ENCODE data around the gene TNPO2.

The TNPO2 gene

GRCh38 chr19:12669270-12670158 lies 54.2 kb downstream of the TNPO2 start (continued):
- TF ChIP-seq TSHZ1 (tag by site-specific recombination; IDR thresholded peaks at IDR 0.05; ENCODE audit: borderline replicate concordance) (peak; percentile 50; the same call in 1 of the 2 replicates), ZSCAN5A (tag by site-specific recombination; IDR thresholded peaks at IDR 0.05) (peak; percentile 80; the same call in 1 of the 2 replicates), ZNF426 (tag by site-specific recombination; IDR thresholded peaks at IDR 0.05) (no peak), ZBTB1 (tag by site-specific recombination; IDR thresholded peaks at IDR 0.05) (no peak), SP7 (tag by site-specific recombination; IDR thresholded peaks at IDR 0.05) (peak; percentile 93), ZNF341 (tag by site-specific recombination; IDR thresholded peaks at IDR 0.05; ENCODE audit: low read depth) (no peak), ZNF639 (tag by site-specific recombination; IDR thresholded peaks at IDR 0.05) (peak; percentile 100), INSM2 (tag by site-specific recombination; IDR thresholded peaks at IDR 0.05) (peak; percentile 80), YY1 (tag by site-specific recombination; IDR thresholded peaks at IDR 0.05) (peak; percentile 82), ZNF777 (tag by site-specific recombination; IDR thresholded peaks at IDR 0.05; ENCODE audit: borderline replicate concordance) (no peak), KLF7 (tag by site-specific recombination; IDR thresholded peaks at IDR 0.05; ENCODE audit: borderline replicate concordance) (peak; percentile 63; the same call in 1 of the 2 replicates), ZNF311 (tag by site-specific recombination; IDR thresholded peaks at IDR 0.05; ENCODE audit: borderline replicate concordance) (no peak), ZNF23 (tag by site-specific recombination; IDR thresholded peaks at IDR 0.05; ENCODE audit: borderline replicate concordance) (no peak), ZBTB10 (tag by site-specific recombination; IDR thresholded peaks at IDR 0.05) (no peak), ZNF292 (tag by site-specific recombination; IDR thresholded peaks at IDR 0.05; ENCODE audit: borderline replicate concordance, low read depth) (no peak), ZFP3 (tag by site-specific recombination; IDR thresholded peaks at IDR 0.05; ENCODE audit: low read depth) (no peak), SP3 (tag by site-specific recombination; IDR thresholded peaks at IDR 0.05) (peak; percentile 82), ZNF157 (tag by site-specific recombination; IDR thresholded peaks at IDR 0.05) (no peak), ZNF394 (tag by site-specific recombination; IDR thresholded peaks at IDR 0.05; ENCODE audit: borderline replicate concordance) (peak; percentile 77), ZBTB17 (tag by site-specific recombination; IDR thresholded peaks at IDR 0.05) (peak; percentile 80), ZNF423 (tag by site-specific recombination; IDR thresholded peaks at IDR 0.05) (no peak), FEZF1 (tag by site-specific recombination; IDR thresholded peaks at IDR 0.05) (peak; percentile 28; the same call in 1 of the 2 replicates), ZBTB7A (tag by site-specific recombination; IDR thresholded peaks at IDR 0.05; ENCODE audit: low read depth) (peak; percentile 13; the same call in 1 of the 2 replicates), ZNF837 (tag by site-specific recombination; IDR thresholded peaks at IDR 0.05) (0 out of 2 replicates have a peak, but pooled peaks have one; percentile 2), ZNF175 (tag by site-specific recombination; IDR thresholded peaks at IDR 0.05) (no peak), ZNF324 (tag by site-specific recombination; IDR thresholded peaks at IDR 0.05) (peak; percentile 98), KLF1 (tag by site-specific recombination; IDR thresholded peaks at IDR 0.05) (no peak), ZFP37 (tag by site-specific recombination; IDR thresholded peaks at IDR 0.05) (peak; percentile 69; the same call in 1 of the 2 replicates)
